Heart left ventricle (tissue), 16 donors: ENCODE results near the gene SH3TC2. TPM values are rescaled to one million over a fixed set of nuclear protein-coding genes. Genes with fewer than 3 reads are reported as not detected.

ENCODE experiments used
- ATAC-seq, 4 donors: fragments of 200-7000 bp; cut with Tn5 transposase; one replicate each; pipeline ENCODE4 v1.9.1; 2020 to 2022; ENCODE audit warnings: moderate library complexity in 4 of 4, mild to moderate bottlenecking in 3 of 4, moderate number of reproducible peaks in 1 of 4
- DNase-seq, 5 donors: peaks; one replicate each; pipeline ENCODE4 v3.0.0-alpha.2; 2020
- H3K27ac ChIP-seq, 12 donors: fragments of 200-600 bp; sonication (generic) in 4 of 12; one replicate each; pipeline versions ENCODE4 v1.5.0 to v1.8.0; 2016 to 2022; ENCODE audit warnings: mild to moderate bottlenecking in 2 of 12
- H3K27me3 ChIP-seq, 9 donors: fragments of 200-600 bp; sonication (generic) in 2 of 9; one replicate each; pipeline versions ENCODE4 v1.5.1 to v1.8.0; 2016 to 2022; ENCODE audit warnings: mild to moderate bottlenecking in 3 of 9
- H3K36me3 ChIP-seq, 9 donors: fragments of 200-600 bp; sonication (generic) in 2 of 9; one replicate each; pipeline versions ENCODE4 v1.5.0 to v1.8.0; 2018 to 2022; ENCODE audit warnings: mild to moderate bottlenecking in 2 of 9
- H3K4me1 ChIP-seq, 12 donors: fragments of 200-600 bp; sonication (generic) in 4 of 12; one replicate each; pipeline versions ENCODE4 v1.5.0 to v1.8.0; 2016 to 2022; ENCODE audit warnings: mild to moderate bottlenecking in 3 of 12
- H3K4me3 ChIP-seq, 12 donors: fragments of 200-600 bp; sonication (generic) in 4 of 12; one replicate each; pipeline versions ENCODE4 v1.5.0 to v1.8.0; 2017 to 2022; ENCODE audit warnings: mild to moderate bottlenecking in 9 of 12, moderate library complexity in 4 of 12
- H3K9me3 ChIP-seq, 12 donors: fragments of 200-600 bp; sonication (generic) in 4 of 12; one replicate each; pipeline versions ENCODE4 v1.5.0 to v1.8.0; 2016 to 2022; ENCODE audit warnings: mild to moderate bottlenecking in 1 of 12
- CTCF ChIP-seq, 12 donors: fragments of 200-600 bp; sonication (generic) in 4 of 12; IDR thresholded peaks; one replicate each; pipeline versions ENCODE4 v1.5.0 to v1.8.0; 2018 to 2022; ENCODE audit warnings: antibody characterized with exemption in 12 of 12, mild to moderate bottlenecking in 5 of 12
- POLR2A ChIP-seq, 2 donors: fragments of 450-650 bp; IDR thresholded peaks; one replicate each; pipeline ENCODE4 v1.6.1; 2017; ENCODE audit warnings: antibody characterized with exemption in 2 of 2, mild to moderate bottlenecking in 2 of 2, moderate library complexity in 2 of 2
- WGBS, 4 donors: extraction: QIAGEN DNeasy Blood & Tissue Kit in 2 of 4; methylation state at CpG; one replicate each; pipeline versions ENCODE4 v1.1.5 to v1.1.7; 2013 to 2018; 5-methylcytosine and 5-hydroxymethylcytosine counted together
- intact Hi-C, 10 donors: fragments of 100-400 bp; cut with DNase I; formaldehyde crosslinking; loops; one replicate each; pipeline versions ENCODE4 v1.11.1 to v1.14.2; 2022
- polyA plus RNA-seq, 2 donors: library from polyadenylated mRNA; stranded (reverse); fragments of 200-250 nt; gene quantifications; one replicate each; pipeline ENCODE4 v1.2.3, GENCODE V29; 2013
- total RNA-seq, 9 donors: library from RNA; depleted of rRNA in 2 of 9; stranded (reverse); fragments of >200 nt in 2 of 9; fragmentation: NEBNext Ultra II Directional in 3 of 9; extraction: Animal tissue kit (Norgen Biotek cat#: 25700) in 3 of 9; gene quantifications; one replicate each; pipeline versions ENCODE4 v1.1.0 to v1.2.4, GENCODE V29; 2016 to 2023
- donor health status: ischemic (EF 13 %, LVEDD 7.1; RV severe dilation, severe dysfunction).
- donor health status: healthy with polysubstance abuse.
- donor health status: DM: no; HTN: yes; CAD: no.
- donor health status: DM: no; HTN: no; CAD: no.
- donor health status: ischemic (EF 25% LVEDD 6.9; RV normal size, moderate dysfunction).
- donor health status: ischemic (EF 25% LVEDD 5.7; RV mildly dilated, moderate dysfunction).
- donor health status: healthy.
- donor health status: DM: yes; HTN: yes; CAD: no.
- donor health status: ischemic (EF 35%, LVEDD 5.7; RV mildly dilated, moderate dysfunction).
- donor health status: nonischemic (EF 11% LVEDD 7.7; RV severe dilation, severe dysfunction).
- donor health status: DM: yes; HTN: yes; CAD: no.
- donor health status: PGD.
- donor health status: ischemic (EF 29% LVEDD 5.4; RV normal size, mild dysfunction).
- donor health status: nonischemic (EF 23%, LVEDD 6.1; RV moderate dilation, normal function).

The SH3TC2 gene
- total and polyA plus RNA-seq, 11 donors: 1.6 to 12.7 (median 4.0) TPM

DNA sequence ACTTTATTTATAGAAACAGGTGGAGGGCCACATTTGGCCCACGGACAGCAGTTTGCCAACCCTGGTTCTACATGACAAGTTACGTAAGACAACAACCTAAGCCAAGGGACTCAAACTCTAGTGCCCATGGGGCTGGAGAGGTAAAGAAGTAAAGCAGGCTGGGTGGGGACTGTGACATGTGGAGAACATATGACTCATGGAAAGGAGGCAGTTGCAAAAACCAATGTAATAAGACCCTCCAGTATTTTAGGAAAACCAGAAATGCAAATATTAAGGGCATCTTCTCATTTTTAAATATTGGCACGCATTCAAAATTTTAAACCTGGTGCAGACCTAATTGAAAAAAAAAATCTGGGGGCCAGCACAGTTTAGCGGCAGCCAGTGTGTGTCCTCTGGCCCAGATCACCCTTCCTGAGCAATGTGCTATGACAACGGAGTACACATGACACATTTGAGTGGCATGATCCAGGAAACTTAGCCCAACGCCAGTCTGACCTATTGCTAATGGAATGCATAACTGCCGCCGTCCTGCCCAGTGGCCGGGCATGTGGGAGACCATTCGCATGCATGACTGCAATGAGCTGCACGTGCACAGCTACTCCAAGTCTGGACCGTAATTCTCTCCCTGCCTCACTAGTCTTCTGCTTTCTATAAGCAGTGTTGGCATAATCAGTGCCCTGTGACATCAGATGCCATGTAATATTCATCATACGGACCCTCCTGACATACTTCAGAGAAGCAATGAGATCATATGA lies 97.2 kb downstream of the SH3TC2 start:
- Histone ChIP-seq H3K27me3 (no peaks in the 10 kb centered on the region), H3K27ac (peak overlapping the region; percentile 18 to 81 (median 68)), H3K9me3 (no peaks in the 10 kb centered on the region), H3K4me3 (no peak overlapping the region), H3K4me1 (peaks cover 0 to 56% (median 15%) of the 10 kb centered on the region in 12 donors), H3K36me3 (no peaks in the 10 kb centered on the region)
- no peak for TF ChIP-seq POLR2A (IDR thresholded peaks at IDR 0.05)
- TF ChIP-seq CTCF (IDR thresholded peaks at IDR 0.05): no peak
- intact Hi-C loops: loop anchor here in 2 of 10 donors (2.0 to 5.0 kb wide), 3 partner anchors 37 to 139 kb away; partner anchors contain the start of gene ADRB2 (in 2 of the 2)
- ATAC-seq: peak; percentile 93 to 96 (median 96)
- WGBS, 4 donors: 37 to 50% (median 46%) methylated on average over 13 of the region's 13 CpGs
- DNase-seq: peak; percentile 74 to 89 (median 80)

- no peaks in the 10 kb centered on the region for H3K27me3 ChIP-seq
- no peak for DNase-seq
- TF ChIP-seq POLR2A (IDR thresholded peaks at IDR 0.05): no peak
- no peak for TF ChIP-seq CTCF (IDR thresholded peaks at IDR 0.05)
- no peak overlapping the region for H3K4me3 ChIP-seq
- intact Hi-C loops: loop anchor here in 4 of 10 donors (2.0 to 5.0 kb wide), 4 partner anchors 136 to 226 kb away; partner anchors contain the start of gene ADRB2 (in 2 of the 4)
- peak overlapping the region in 2 of 12 donors; percentile 22 to 76 for H3K27ac ChIP-seq
- H3K9me3 ChIP-seq: no peaks in the 10 kb centered on the region
- ATAC-seq: peak in 1 of 4 donors; percentile 33
- H3K36me3 ChIP-seq: no peaks in the 10 kb centered on the region
- peaks cover 0 to 43% (median 11%) of the 10 kb centered on the region in 12 donors for H3K4me1 ChIP-seq
These were observed 99.2 kb downstream of the SH3TC2 start for GRCh38 chr5:148963664-148964063.

DNA sequence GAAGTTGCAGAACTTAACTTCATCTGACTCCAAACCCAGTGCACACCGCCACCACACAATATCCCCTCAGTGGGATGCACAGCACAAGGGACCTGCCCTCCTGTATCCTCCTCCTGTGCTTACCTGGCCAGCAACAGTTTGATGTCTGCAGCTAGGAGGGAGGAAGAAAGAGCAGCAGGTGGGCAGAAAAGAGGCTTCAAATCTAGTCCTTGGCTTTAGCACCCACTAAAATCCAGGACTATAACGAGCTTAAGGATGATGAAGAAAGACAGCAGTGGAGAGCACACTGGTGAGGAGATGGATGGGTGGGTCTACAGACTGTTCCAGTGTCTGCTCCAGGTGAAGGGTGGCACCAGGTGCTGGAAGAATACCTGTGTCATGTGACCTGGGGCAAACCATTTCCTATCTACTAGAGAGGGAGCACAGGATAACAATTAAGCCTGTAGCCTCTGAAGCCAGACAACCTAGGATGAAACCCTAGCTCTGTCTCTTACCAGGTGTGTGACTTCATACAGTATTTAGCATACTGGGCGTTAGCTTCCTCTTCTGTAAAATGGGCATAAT lies 100.0 kb downstream of the SH3TC2 start:
- no peak for DNase-seq
- Histone ChIP-seq H3K27ac (no peak overlapping the region), H3K36me3 (no peaks in the 10 kb centered on the region), H3K4me3 (no peak overlapping the region), H3K9me3 (no peaks in the 10 kb centered on the region), H3K4me1 (peaks cover 0 to 35% (median 11%) of the 10 kb centered on the region in 12 donors), H3K27me3 (no peaks in the 10 kb centered on the region)
- no peak for ATAC-seq
- TF ChIP-seq POLR2A (IDR thresholded peaks at IDR 0.05) (no peak), CTCF (IDR thresholded peaks at IDR 0.05) (no peak)
- intact Hi-C loops: loop anchor here in 3 of 10 donors (5.0 kb wide), 3 partner anchors 136 to 226 kb away; partner anchors contain the start of gene ADRB2 (in 1 of the 3)
- 81 to 97% (median 96%) methylated on average over 3 of the region's 3 CpGs for WGBS, 4 donors

GRCh38 chr5:148962200-148962550 lies 100.7 kb downstream of the SH3TC2 start:
- H3K4me3 ChIP-seq: no peak overlapping the region

More at GRCh38 chr5:148962200-148962550, 100.7 kb downstream of the SH3TC2 start:
- H3K9me3 ChIP-seq: no peaks in the 10 kb centered on the region
- no peaks in the 10 kb centered on the region for H3K36me3 ChIP-seq
- DNase-seq: no peak
- ATAC-seq: no peak
- no peak overlapping the region for H3K27ac ChIP-seq
- WGBS, 4 donors: 75 to 94% (median 85%) methylated on average over 3 of the region's 3 CpGs
- H3K4me1 ChIP-seq: peaks cover 0 to 32% (median 9%) of the 10 kb centered on the region in 12 donors
- no peaks in the 10 kb centered on the region for H3K27me3 ChIP-seq
- TF ChIP-seq CTCF (IDR thresholded peaks at IDR 0.05): no peak
- no peak for TF ChIP-seq POLR2A (IDR thresholded peaks at IDR 0.05)
- intact Hi-C loops: loop anchor here in 3 of 10 donors (5.0 kb wide), 3 partner anchors 135 to 225 kb away; partner anchors contain the start of gene ADRB2 (in 1 of the 3)
